SK-N-SH (cell line): ENCODE results near the gene CCRL2. TPM values are rescaled to one million over a fixed set of nuclear protein-coding genes. Genes with fewer than 3 reads are reported as not detected.
"Not testable (repeated sequence)": the region's sequence is repeated elsewhere in the genome, so short reads cannot be mapped to it uniquely, and the experiment has no call there.

Experiments
- CTCF ChIA-PET: fragments of 300-600, 350-600 bp; formaldehyde crosslinking; extraction: SDS; loops from one replicate; lab custom pipeline; 2021; lab: Yijun Ruan, JAX
- POLR2A ChIA-PET: fragments of 350-600 bp; sonication (Branson Sonifier 250); formaldehyde crosslinking; extraction: SDS; loops from one replicate; lab custom pipeline; 2020; ENCODE audit warnings: antibody characterized with exemption, inconsistent platforms; lab: Yijun Ruan, JAX
- DNase-seq: peaks from one replicate; pipeline ENCODE4 v3.0.0; 2012
- H2AFZ ChIP-seq: fragments of 200-600 bp; sonication (generic); 2 replicates; pipeline ENCODE4 v1.8.1; 2016; ENCODE audit warnings: antibody characterized with exemption, mild to moderate bottlenecking, low read depth
- H3F3A ChIP-seq: fragments of 200-600 bp; sonication (generic); replicated peaks from 2 replicates; pipeline ENCODE3; 2016; ENCODE audit warnings: antibody characterized with exemption, mild to moderate bottlenecking; ENCODE audit not compliant: insufficient read depth
- H3K27ac ChIP-seq, 2 experiments: fragments of 200-500 bp in 1 of 2; fragments of 200-600 bp in 1 of 2; sonication (Bioruptor generic) in 1 of 2; sonication (generic), shearing (Covaris generic) in 1 of 2; 2 replicates each; pipeline versions ENCODE4 v1.5.1 to v1.6.1; 2014 to 2016; ENCODE audit warnings: low read depth in 2 of 2, inconsistent platforms in 1 of 2, low read length in 1 of 2, mild to moderate bottlenecking in 1 of 2, mixed read lengths in 1 of 2
- H3K27me3 ChIP-seq: fragments of 200-600 bp; sonication (generic), shearing (Covaris generic); 2 replicates; pipeline ENCODE4 v1.6.1; 2016; ENCODE audit warnings: mixed run types; ENCODE audit not compliant: insufficient read depth
- H3K36me3 ChIP-seq, 2 experiments: fragments of 200-500 bp in 1 of 2; fragments of 200-600 bp in 1 of 2; sonication (Bioruptor generic) in 1 of 2; sonication (generic) in 1 of 2; replicated peaks in 1 of 2; 2 replicates each; pipeline versions ENCODE3 to v1.5.1; 2014 to 2016; ENCODE audit warnings: low read length in 1 of 2, mild to moderate bottlenecking in 1 of 2; ENCODE audit not compliant: insufficient read depth in 2 of 2, control insufficient read depth in 1 of 2
- H3K4me1 ChIP-seq, 2 experiments: fragments of 200-500 bp in 1 of 2; fragments of 200-600 bp in 1 of 2; sonication (Bioruptor generic) in 1 of 2; sonication (generic), shearing (Covaris generic) in 1 of 2; 2 replicates each; pipeline versions ENCODE4 v1.5.1 to v1.6.1; 2014 to 2016; ENCODE audit warnings: low read depth in 1 of 2, low read length in 1 of 2, mixed run types in 1 of 2; ENCODE audit not compliant: insufficient read depth in 2 of 2, control insufficient read depth in 1 of 2
- H3K4me2 ChIP-seq: fragments of 200-600 bp; sonication (generic), shearing (Covaris generic); 2 replicates; pipeline ENCODE4 v1.6.1; 2017; ENCODE audit warnings: mixed run types
- H3K4me3 ChIP-seq, 2 experiments: fragments of 200-500 bp in 1 of 2; fragments of 200-600 bp in 1 of 2; sonication (Bioruptor generic) in 1 of 2; sonication (generic), shearing (Covaris generic) in 1 of 2; 2 replicates each; pipeline versions ENCODE4 v1.5.1 to v1.8.1; 2014 to 2016; ENCODE audit warnings: low read depth in 2 of 2, inconsistent platforms in 1 of 2, low read length in 1 of 2, mild to moderate bottlenecking in 1 of 2, mixed read lengths in 1 of 2, moderate library complexity in 1 of 2
- H3K79me2 ChIP-seq: fragments of 200-600 bp; sonication (generic); 2 replicates; pipeline ENCODE4 v1.8.1; 2017; ENCODE audit warnings: mild to moderate bottlenecking; ENCODE audit not compliant: insufficient read depth
- H3K9ac ChIP-seq: fragments of 200-600 bp; sonication (generic); 2 replicates; pipeline ENCODE4 v1.6.1; 2017; ENCODE audit warnings: mixed run types
- H3K9me2 ChIP-seq: fragments of 200-600 bp; sonication (generic); 2 replicates; pipeline ENCODE4 v1.6.1; 2017; ENCODE audit warnings: mixed run types
- H3K9me3 ChIP-seq: fragments of 200-600 bp; sonication (generic); 2 replicates; pipeline ENCODE4 v1.6.1; 2017; ENCODE audit warnings: mixed run types, mild to moderate bottlenecking, moderate library complexity
- H4K20me1 ChIP-seq: fragments of 200-600 bp; sonication (generic); 2 replicates; pipeline ENCODE4 v1.6.1; 2017; ENCODE audit warnings: mild to moderate bottlenecking, mixed run types; ENCODE audit not compliant: insufficient read depth
- CHD2 ChIP-seq: fragments of 150-350 bp; IDR thresholded peaks from 2 replicates; pipeline ENCODE4 v1.6.1; 2018; ENCODE audit warnings: low read length; ENCODE audit not compliant: partially characterized antibody
- EP300 ChIP-seq, 2 experiments: IDR thresholded peaks; 2 replicates each; pipeline versions ENCODE4 v1.4.0 to v1.6.1; 2012; ENCODE audit warnings: borderline replicate concordance in 1 of 2, low read depth in 1 of 2, low read length in 1 of 2
- EZH2phosphoT487 ChIP-seq: fragments of 200-600 bp; sonication (generic); IDR thresholded peaks from 2 replicates; pipeline ENCODE4 v1.6.1; 2017; ENCODE audit warnings: low read depth, mixed run types, mild to moderate bottlenecking, antibody characterized with exemption, moderate library complexity, borderline replicate concordance
- FOXM1 ChIP-seq: IDR thresholded peaks from 2 replicates; pipeline ENCODE4 v1.4.0; 2012; ENCODE audit warnings: low read depth, mild to moderate bottlenecking
- IRF3 ChIP-seq: fragments of 150-350 bp; IDR thresholded peaks from 2 replicates; pipeline ENCODE4 v1.6.1; 2016; ENCODE audit warnings: mild to moderate bottlenecking, low read depth, low read length
- MXI1 ChIP-seq: IDR thresholded peaks from 2 replicates; pipeline ENCODE4 v1.6.1; 2012; ENCODE audit warnings: mild to moderate bottlenecking, low read depth, low read length, improper control_type of control experiment
- NFIC ChIP-seq: IDR thresholded peaks from 2 replicates; pipeline ENCODE4 v1.4.0; 2012; ENCODE audit warnings: borderline replicate concordance
- NRF1 ChIP-seq: IDR thresholded peaks from 2 replicates; pipeline ENCODE4 v1.6.1; 2012; ENCODE audit warnings: low read depth, mild to moderate bottlenecking, low read length
- POLR2AphosphoS5 ChIP-seq: IDR thresholded peaks from 2 replicates; pipeline ENCODE4 v1.6.1; 2012; ENCODE audit warnings: low read depth, low read length
- RXRA ChIP-seq: IDR thresholded peaks from 2 replicates; pipeline ENCODE4 v1.4.0; 2012; ENCODE audit warnings: low read depth, mild to moderate bottlenecking, borderline replicate concordance
- WGBS: methylation state at CpG from one replicate; pipeline ENCODE4 v1.1.6; 2017; ENCODE audit warnings: low lambda C conversion rate; 5-methylcytosine and 5-hydroxymethylcytosine counted together
- polyA plus RNA-seq, 3 experiments: library from polyadenylated mRNA; depleted of rRNA; stranded (reverse); fragments of >200 nt; gene quantifications; 2 replicates each; pipeline ENCODE4 v1.2.3, GENCODE V29; 2012
- TF ChIP-seq, protein P1 (sequence below): IDR thresholded peaks from 2 replicates; pipeline ENCODE4 v1.6.1; 2012; ENCODE audit warnings: mild to moderate bottlenecking, low read depth, low read length, moderate library complexity

The CCRL2 gene
- polyA plus RNA-seq, 1 of the 3 experiments (the other 2 are of a cell fraction): not detected

DNA sequence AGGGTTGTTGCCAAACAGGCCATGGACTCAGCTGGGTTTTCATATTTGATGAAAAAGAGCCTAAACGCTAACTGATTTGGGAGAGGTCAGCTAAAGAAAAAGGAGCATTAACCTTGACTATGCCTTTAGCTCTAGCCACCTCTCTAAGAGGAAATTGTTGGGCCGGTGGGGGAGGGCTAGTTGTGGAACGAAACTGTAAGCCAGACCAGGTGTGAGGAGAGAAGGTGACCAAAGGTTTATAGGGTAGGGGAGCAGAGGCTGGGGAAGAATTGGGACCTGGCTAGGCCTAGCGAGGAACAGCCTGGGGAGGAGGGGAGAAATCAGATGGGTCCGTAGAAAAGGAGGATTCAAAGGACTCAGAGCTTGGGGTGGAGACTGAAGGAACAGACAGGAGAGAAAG lies 15.5 kb upstream of the CCRL2 start:
- H3K4me3 ChIP-seq, POLR2A ChIA-PET, H3K36me3 ChIP-seq, H3K4me2 ChIP-seq, H3K9ac ChIP-seq, H4K20me1 ChIP-seq, H2AFZ ChIP-seq, H3K4me1 ChIP-seq, H3K9me3 ChIP-seq, H3K27ac ChIP-seq, DNase-seq, H3K9me2 ChIP-seq, H3K79me2 ChIP-seq, H3F3A ChIP-seq: not testable (repeated sequence)
- CTCF ChIA-PET: interaction anchor here (1.4 kb wide), 1 partner anchor 13 kb away, joined by 4 read pairs; no protein-coding TSS in a partner anchor
- H3K27me3 ChIP-seq: peaks cover 48% of the 10 kb centered on the region; the same call in 1 of the 2 replicates
- WGBS: 10% methylated on average over 5 of the region's 5 CpGs

DNA sequence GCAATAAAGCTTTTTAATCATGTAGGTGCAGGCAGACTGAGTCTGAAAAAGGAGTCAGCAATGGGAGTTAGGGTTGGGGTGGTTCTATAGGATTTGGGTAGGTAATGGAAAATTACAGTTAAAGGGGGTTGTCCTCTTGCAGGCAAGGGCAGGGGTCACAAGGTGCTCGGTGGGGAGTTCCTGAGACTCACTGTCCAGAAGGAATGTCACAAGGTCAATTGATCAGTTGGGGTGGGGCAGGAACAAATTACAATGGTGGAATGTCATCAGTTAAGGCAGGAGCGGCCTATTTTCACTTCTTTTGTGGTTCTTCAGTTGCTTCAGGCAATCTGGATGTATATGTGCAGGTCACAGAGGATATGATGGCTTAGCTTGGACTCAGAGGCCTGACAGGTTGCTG lies 14.0 kb upstream of the CCRL2 start:
- no peak for DNase-seq
- H4K20me1 ChIP-seq: no peaks in the 10 kb centered on the region
- no peaks in the 10 kb centered on the region for H3K9me3 ChIP-seq
- POLR2A ChIA-PET: no interaction called here
- H3K27ac ChIP-seq: no peak overlapping the region
- H3K9ac ChIP-seq: no peak overlapping the region
- H3K27me3 ChIP-seq: peaks cover 48% of the 10 kb centered on the region; the same call in 1 of the 2 replicates
- no peaks in the 10 kb centered on the region for H3K36me3 ChIP-seq
- no peak overlapping the region for H3K4me2 ChIP-seq
- CTCF ChIA-PET: no interaction called here
- H3K4me1 ChIP-seq: no peaks in the 10 kb centered on the region
- H2AFZ ChIP-seq: no peak overlapping the region
- WGBS: 4% methylated on average over 2 of the region's 2 CpGs
- H3K4me3 ChIP-seq: no peak overlapping the region
- H3K79me2 ChIP-seq: no peaks in the 10 kb centered on the region
- no peaks in the 10 kb centered on the region for H3F3A ChIP-seq
- H3K9me2 ChIP-seq: no peaks in the 10 kb centered on the region
- TF ChIP-seq NRF1: no peak
- TF ChIP-seq, protein P1, sequence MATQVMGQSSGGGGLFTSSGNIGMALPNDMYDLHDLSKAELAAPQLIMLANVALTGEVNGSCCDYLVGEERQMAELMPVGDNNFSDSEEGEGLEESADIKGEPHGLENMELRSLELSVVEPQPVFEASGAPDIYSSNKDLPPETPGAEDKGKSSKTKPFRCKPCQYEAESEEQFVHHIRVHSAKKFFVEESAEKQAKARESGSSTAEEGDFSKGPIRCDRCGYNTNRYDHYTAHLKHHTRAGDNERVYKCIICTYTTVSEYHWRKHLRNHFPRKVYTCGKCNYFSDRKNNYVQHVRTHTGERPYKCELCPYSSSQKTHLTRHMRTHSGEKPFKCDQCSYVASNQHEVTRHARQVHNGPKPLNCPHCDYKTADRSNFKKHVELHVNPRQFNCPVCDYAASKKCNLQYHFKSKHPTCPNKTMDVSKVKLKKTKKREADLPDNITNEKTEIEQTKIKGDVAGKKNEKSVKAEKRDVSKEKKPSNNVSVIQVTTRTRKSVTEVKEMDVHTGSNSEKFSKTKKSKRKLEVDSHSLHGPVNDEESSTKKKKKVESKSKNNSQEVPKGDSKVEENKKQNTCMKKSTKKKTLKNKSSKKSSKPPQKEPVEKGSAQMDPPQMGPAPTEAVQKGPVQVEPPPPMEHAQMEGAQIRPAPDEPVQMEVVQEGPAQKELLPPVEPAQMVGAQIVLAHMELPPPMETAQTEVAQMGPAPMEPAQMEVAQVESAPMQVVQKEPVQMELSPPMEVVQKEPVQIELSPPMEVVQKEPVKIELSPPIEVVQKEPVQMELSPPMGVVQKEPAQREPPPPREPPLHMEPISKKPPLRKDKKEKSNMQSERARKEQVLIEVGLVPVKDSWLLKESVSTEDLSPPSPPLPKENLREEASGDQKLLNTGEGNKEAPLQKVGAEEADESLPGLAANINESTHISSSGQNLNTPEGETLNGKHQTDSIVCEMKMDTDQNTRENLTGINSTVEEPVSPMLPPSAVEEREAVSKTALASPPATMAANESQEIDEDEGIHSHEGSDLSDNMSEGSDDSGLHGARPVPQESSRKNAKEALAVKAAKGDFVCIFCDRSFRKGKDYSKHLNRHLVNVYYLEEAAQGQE: no peak
- no peak for TF ChIP-seq NFIC
- no peak for TF ChIP-seq FOXM1
- no peak for TF ChIP-seq CHD2
- no peak for TF ChIP-seq POLR2AphosphoS5
- TF ChIP-seq RXRA: no peak
- no peak for TF ChIP-seq EP300 (IDR thresholded peaks at IDR 0.05; ENCODE audit: borderline replicate concordance in 1 of 2, low read depth in 1 of 2, low read length in 1 of 2)
- no peak for TF ChIP-seq EZH2phosphoT487
- no peak for TF ChIP-seq MXI1
- TF ChIP-seq IRF3: no peak
